Heart left ventricle (tissue), 16 donors: ENCODE data around the gene CPB2. TPM values are rescaled to one million over a fixed set of nuclear protein-coding genes. Genes with fewer than 3 reads are reported as not detected.

Experiments
- ATAC-seq, 4 donors: fragments of 200-7000 bp; cut with Tn5 transposase; one replicate each; pipeline ENCODE4 v1.9.1; 2020 to 2022; ENCODE audit warnings: moderate library complexity in 4 of 4, mild to moderate bottlenecking in 3 of 4, moderate number of reproducible peaks in 1 of 4
- DNase-seq, 5 donors: peaks; one replicate each; pipeline ENCODE4 v3.0.0-alpha.2; 2020
- H3K27ac ChIP-seq, 12 donors: fragments of 200-600 bp; sonication (generic) in 4 of 12; one replicate each; pipeline versions ENCODE4 v1.5.0 to v1.8.0; 2016 to 2022; ENCODE audit warnings: mild to moderate bottlenecking in 2 of 12
- H3K27me3 ChIP-seq, 9 donors: fragments of 200-600 bp; sonication (generic) in 2 of 9; one replicate each; pipeline versions ENCODE4 v1.5.1 to v1.8.0; 2016 to 2022; ENCODE audit warnings: mild to moderate bottlenecking in 3 of 9
- H3K36me3 ChIP-seq, 9 donors: fragments of 200-600 bp; sonication (generic) in 2 of 9; one replicate each; pipeline versions ENCODE4 v1.5.0 to v1.8.0; 2018 to 2022; ENCODE audit warnings: mild to moderate bottlenecking in 2 of 9
- H3K4me1 ChIP-seq, 12 donors: fragments of 200-600 bp; sonication (generic) in 4 of 12; one replicate each; pipeline versions ENCODE4 v1.5.0 to v1.8.0; 2016 to 2022; ENCODE audit warnings: mild to moderate bottlenecking in 3 of 12
- H3K4me3 ChIP-seq, 12 donors: fragments of 200-600 bp; sonication (generic) in 4 of 12; one replicate each; pipeline versions ENCODE4 v1.5.0 to v1.8.0; 2017 to 2022; ENCODE audit warnings: mild to moderate bottlenecking in 9 of 12, moderate library complexity in 4 of 12
- H3K9me3 ChIP-seq, 12 donors: fragments of 200-600 bp; sonication (generic) in 4 of 12; one replicate each; pipeline versions ENCODE4 v1.5.0 to v1.8.0; 2016 to 2022; ENCODE audit warnings: mild to moderate bottlenecking in 1 of 12
- CTCF ChIP-seq, 12 donors: fragments of 200-600 bp; sonication (generic) in 4 of 12; IDR thresholded peaks; one replicate each; pipeline versions ENCODE4 v1.5.0 to v1.8.0; 2018 to 2022; ENCODE audit warnings: antibody characterized with exemption in 12 of 12, mild to moderate bottlenecking in 5 of 12
- POLR2A ChIP-seq, 2 donors: fragments of 450-650 bp; IDR thresholded peaks; one replicate each; pipeline ENCODE4 v1.6.1; 2017; ENCODE audit warnings: antibody characterized with exemption in 2 of 2, mild to moderate bottlenecking in 2 of 2, moderate library complexity in 2 of 2
- WGBS, 4 donors: extraction: QIAGEN DNeasy Blood & Tissue Kit in 2 of 4; methylation state at CpG; one replicate each; pipeline versions ENCODE4 v1.1.5 to v1.1.7; 2013 to 2018; 5-methylcytosine and 5-hydroxymethylcytosine counted together
- intact Hi-C, 10 donors: fragments of 100-400 bp; cut with DNase I; formaldehyde crosslinking; loops; one replicate each; pipeline versions ENCODE4 v1.11.1 to v1.14.2; 2022
- polyA plus RNA-seq, 2 donors: library from polyadenylated mRNA; stranded (reverse); fragments of 200-250 nt; gene quantifications; one replicate each; pipeline ENCODE4 v1.2.3, GENCODE V29; 2013
- total RNA-seq, 9 donors: library from RNA; depleted of rRNA in 2 of 9; stranded (reverse); fragments of >200 nt in 2 of 9; fragmentation: NEBNext Ultra II Directional in 3 of 9; extraction: Animal tissue kit (Norgen Biotek cat#: 25700) in 3 of 9; gene quantifications; one replicate each; pipeline versions ENCODE4 v1.1.0 to v1.2.4, GENCODE V29; 2016 to 2023
- donor health status: ischemic (EF 13 %, LVEDD 7.1; RV severe dilation, severe dysfunction).
- donor health status: healthy with polysubstance abuse.
- donor health status: DM: no; HTN: yes; CAD: no.
- donor health status: DM: no; HTN: no; CAD: no.
- donor health status: ischemic (EF 25% LVEDD 6.9; RV normal size, moderate dysfunction).
- donor health status: ischemic (EF 25% LVEDD 5.7; RV mildly dilated, moderate dysfunction).
- donor health status: healthy.
- donor health status: DM: yes; HTN: yes; CAD: no.
- donor health status: ischemic (EF 35%, LVEDD 5.7; RV mildly dilated, moderate dysfunction).
- donor health status: nonischemic (EF 11% LVEDD 7.7; RV severe dilation, severe dysfunction).
- donor health status: DM: yes; HTN: yes; CAD: no.
- donor health status: PGD.
- donor health status: ischemic (EF 29% LVEDD 5.4; RV normal size, mild dysfunction).
- donor health status: nonischemic (EF 23%, LVEDD 6.1; RV moderate dilation, normal function).

CPB2 gene
- total and polyA plus RNA-seq, 11 donors, result not detected

- peaks cover 0 to 15% (median 3%) of the 10 kb centered on the region in 9 donors for H3K36me3 ChIP-seq
- intact Hi-C loops, result no loop called here
- H3K27me3 ChIP-seq, result no peaks in the 10 kb centered on the region
- no peak overlapping the region for H3K4me3 ChIP-seq
- 96 to 98% (median 96%) methylated on average over 4 of the region's 4 CpGs for WGBS, 4 donors
- H3K9me3 ChIP-seq, result peaks cover 0 to 7% (median 0%) of the 10 kb centered on the region in 12 donors
- ATAC-seq (no peak), DNase-seq (no peak)
- H3K4me1 ChIP-seq, result no peaks in the 10 kb centered on the region
- TF ChIP-seq POLR2A (IDR thresholded peaks at IDR 0.05), result no peak
- TF ChIP-seq CTCF (IDR thresholded peaks at IDR 0.05), result no peak
- no peak overlapping the region for H3K27ac ChIP-seq
These were observed 79.7 kb downstream of the CPB2 start for GRCh38 chr13:46025157-46025556.

- Histone ChIP-seq H3K4me3 (no peak overlapping the region), H3K27ac (no peak overlapping the region), H3K36me3 (peaks cover 0 to 42% (median 30%) of the 10 kb centered on the region in 9 donors), H3K27me3 (no peaks in the 10 kb centered on the region), H3K9me3 (no peaks in the 10 kb centered on the region), H3K4me1 (peaks cover 0 to 8% (median 0%) of the 10 kb centered on the region in 12 donors)
- TF ChIP-seq CTCF (IDR thresholded peaks at IDR 0.05) (no peak), POLR2A (IDR thresholded peaks at IDR 0.05) (no peak)
- no peak for ATAC-seq
- intact Hi-C loops, result no loop called here
- DNase-seq, result no peak
- WGBS, 4 donors, result 87 to 93% (median 91%) methylated on average over 2 of the region's 2 CpGs
These were observed 82.4 kb downstream of the CPB2 start for GRCh38 chr13:46022481-46022880.

GRCh38 chr13:46016216-46016615, 88.6 kb downstream of the CPB2 start:
- peaks cover 0 to 94% (median 60%) of the 10 kb centered on the region in 9 donors for H3K36me3 ChIP-seq

GRCh38 chr13:46015366-46015765, 89.5 kb downstream of the CPB2 start:
- intact Hi-C loops, result no loop called here
- Histone ChIP-seq H3K27me3 (no peaks in the 10 kb centered on the region), H3K27ac (no peak overlapping the region), H3K4me1 (peaks cover 0 to 8% (median 0%) of the 10 kb centered on the region in 12 donors), H3K4me3 (no peak overlapping the region), H3K36me3 (peaks cover 0 to 98% (median 69%) of the 10 kb centered on the region in 9 donors), H3K9me3 (no peaks in the 10 kb centered on the region)
- DNase-seq (no peak), ATAC-seq (no peak)
- 91 to 94% (median 93%) methylated on average over 3 of the region's 3 CpGs for WGBS, 4 donors
- TF ChIP-seq CTCF (IDR thresholded peaks at IDR 0.05), result no peak
- TF ChIP-seq POLR2A (IDR thresholded peaks at IDR 0.05), result no peak

More at GRCh38 chr13:46016216-46016615, 88.6 kb downstream of the CPB2 start:
- no peak overlapping the region for H3K4me3 ChIP-seq
- H3K27ac ChIP-seq, result no peak overlapping the region
- H3K27me3 ChIP-seq, result no peaks in the 10 kb centered on the region
- intact Hi-C loops, result no loop called here
- no peak for TF ChIP-seq CTCF (IDR thresholded peaks at IDR 0.05)
- TF ChIP-seq POLR2A (IDR thresholded peaks at IDR 0.05), result no peak
- peaks cover 0 to 8% (median 0%) of the 10 kb centered on the region in 12 donors for H3K4me1 ChIP-seq
- H3K9me3 ChIP-seq, result no peaks in the 10 kb centered on the region
- DNase-seq (no peak), ATAC-seq (no peak)
